Measurements from ENCODE around the gene ITGA2.

The ITGA2 gene

GRCh38 chr5:52989781-52990527, 802 bp downstream of the ITGA2 start:
- DNase-seq = peak; percentile 38 to 78

DNA sequence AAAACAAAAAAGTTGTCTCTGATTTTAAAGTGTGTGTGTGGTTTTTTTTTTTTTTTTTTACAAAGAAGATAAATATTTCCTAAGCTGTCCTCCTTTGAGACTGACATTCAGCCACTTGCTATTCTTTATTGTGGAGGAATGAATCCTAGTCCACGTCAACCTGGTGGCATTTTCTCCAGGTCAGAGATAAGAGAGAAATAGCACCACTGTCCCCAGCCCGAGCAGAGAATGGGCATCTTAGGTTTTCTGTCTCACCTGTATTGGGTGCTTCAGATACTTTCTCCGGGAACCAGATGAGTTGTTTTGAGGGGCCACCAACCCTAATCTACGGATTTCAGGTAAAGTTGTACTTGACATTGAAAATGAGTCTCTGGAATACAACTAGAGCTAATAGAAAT, 1.4 kb downstream of the ITGA2 start:
- DNase-seq = no peak

DNA sequence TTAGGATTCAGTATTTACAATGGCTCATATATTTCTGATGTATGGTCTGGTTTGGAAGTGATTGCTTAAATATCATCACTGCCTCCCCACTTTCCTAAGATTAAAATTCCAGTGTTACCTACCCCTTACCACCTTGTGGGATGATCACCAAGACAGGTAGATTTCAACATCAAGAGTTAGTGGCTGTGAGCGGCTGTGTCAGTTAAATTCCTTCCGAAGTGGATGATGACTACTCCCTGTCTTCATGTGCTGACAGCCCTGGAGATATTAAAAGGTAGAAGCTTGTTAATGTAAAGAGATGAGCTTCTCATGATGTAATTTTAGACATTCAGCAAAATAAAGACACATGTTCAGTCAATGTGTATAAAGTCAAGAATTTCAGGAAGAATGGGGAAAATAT, 4.2 kb downstream of the ITGA2 start:
- no peak for DNase-seq

DNA sequence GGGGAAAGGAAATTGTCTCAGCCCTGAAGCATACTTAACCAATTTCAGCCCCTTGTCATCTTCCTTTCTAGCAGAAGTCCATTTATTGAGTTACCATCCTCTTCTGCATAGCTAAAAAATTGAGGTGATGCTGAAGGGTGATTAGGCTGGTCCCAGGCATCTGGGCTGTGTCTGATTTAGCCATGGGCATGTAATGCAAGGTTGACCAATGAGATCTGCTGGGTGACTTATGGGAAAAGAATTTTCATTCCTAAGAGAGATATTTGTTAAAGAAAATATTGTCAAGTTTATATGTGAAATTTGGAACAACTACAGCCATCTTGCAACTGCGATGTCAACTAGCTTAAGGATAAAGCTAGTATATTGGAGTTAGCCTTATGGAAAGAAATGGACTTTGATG, 5.1 kb downstream of the ITGA2 start:
- no peak for DNase-seq

DNA sequence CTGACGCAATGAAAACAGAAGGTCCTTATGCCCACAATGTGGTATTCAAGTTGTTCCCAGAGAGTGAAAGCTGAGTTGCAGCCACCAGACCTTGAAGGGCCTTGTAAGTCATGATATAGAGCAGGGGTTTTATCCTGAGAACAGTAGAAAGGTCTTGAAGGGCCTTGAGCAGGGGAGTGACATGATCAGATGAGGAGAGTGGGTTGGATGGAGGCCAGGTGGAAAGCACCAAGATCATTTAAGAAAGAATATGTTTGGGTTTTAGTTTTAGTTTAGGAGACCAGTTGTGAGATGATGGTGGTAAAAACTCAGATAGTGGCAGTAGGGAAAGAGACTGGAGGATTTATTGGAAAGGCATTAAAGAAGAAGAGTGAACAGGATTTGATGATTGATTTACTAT, 5.9 kb downstream of the ITGA2 start:
- no peak for DNase-seq

DNA sequence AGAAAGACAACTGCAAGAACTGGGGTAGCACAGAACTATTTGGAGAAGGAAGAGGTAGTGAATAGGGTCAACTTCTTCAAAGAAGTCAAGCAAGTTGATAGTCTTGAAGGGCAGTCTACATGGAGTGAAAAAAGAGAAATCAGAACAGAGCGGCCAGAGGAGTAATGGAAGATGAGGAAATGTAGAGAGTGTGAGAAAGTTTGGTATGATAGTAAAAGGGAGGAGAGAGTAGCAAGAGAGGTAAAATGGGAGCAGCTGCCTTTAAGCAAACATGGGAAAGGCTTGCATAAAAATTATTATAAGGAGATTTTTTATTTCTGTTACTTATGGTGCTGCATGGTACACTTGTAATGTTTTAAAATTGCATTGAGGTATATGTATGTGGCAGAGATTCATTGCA, 6.8 kb downstream of the ITGA2 start:
- DNase-seq = no peak

DNA sequence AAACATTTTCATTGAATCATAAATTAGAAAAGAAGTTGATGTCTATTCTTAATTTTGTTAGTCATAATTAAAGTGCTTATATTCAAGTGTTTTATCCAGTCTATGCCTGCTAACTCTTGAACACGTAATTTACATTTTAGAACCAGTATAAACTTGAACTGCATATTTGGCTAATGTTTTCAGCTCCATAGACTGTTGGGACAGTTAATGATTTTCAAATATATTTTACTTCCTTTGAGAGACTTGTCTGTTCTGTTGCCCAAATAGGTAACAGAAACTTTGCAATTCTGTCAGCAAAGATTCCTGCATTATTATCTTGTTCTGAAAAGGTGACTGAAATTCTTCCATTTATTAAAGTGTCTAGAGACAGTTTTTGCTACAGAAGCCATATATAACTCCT, 7.8 kb downstream of the ITGA2 start:
- DNase-seq = no peak

DNA sequence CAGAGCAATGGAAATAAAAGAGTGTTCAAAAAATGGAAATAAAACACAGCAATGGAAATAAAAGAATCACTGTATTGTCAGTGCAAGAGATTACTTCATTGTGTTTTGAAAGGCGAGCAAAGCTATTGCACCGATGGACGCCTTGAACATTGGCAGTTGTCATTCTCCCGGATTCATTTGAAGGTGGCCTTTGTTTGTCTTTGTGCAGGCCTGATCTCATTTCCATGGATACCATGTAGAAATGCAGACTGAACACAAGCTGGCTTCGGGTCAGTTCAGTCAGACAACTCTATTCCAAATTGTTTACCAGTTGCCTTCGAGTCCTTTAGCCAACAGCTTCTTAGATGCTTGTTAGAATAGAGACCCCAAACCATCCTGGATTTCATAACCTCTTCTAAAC, 8.3 kb downstream of the ITGA2 start:
- peak; percentile 34 to 79 for DNase-seq

GRCh38 chr5:52998552-52999313, 9.6 kb downstream of the ITGA2 start:
- DNase-seq = no peak

DNA sequence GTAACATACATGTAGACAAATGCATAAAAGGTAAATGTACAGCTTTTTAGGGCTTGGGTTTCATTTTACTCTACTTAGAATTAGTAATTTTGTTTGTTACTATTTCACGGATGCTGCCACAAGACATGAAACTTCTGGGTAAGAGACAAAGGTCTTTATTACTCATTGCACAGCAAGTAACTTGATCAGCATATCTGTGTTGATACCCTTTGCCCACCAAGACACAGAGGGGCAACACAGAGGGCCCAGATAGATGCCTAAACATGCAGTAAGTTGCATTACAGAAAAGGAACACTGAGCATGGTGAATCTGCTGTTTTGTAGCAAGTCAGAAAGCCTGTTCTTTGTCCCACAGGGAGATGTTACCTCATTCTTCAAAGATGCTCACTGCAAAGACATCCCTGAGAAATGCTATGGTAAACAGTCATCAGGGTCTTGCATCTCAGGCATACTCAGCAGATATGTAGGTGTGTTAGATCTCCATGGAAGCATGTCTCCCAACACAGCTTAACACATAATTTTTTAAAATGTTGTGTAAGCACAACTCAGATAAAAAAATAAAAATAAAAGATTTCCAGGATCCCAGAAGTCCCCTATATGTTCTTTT, 10.3 kb downstream of the ITGA2 start:
- peak; percentile 15 to 47 for DNase-seq

GRCh38 chr5:53001541-53001940, 12.4 kb downstream of the ITGA2 start:
- no peak for DNase-seq

- no peak for DNase-seq
Observed at GRCh38 chr5:53002491-53002890, 13.3 kb downstream of the ITGA2 start.

DNA sequence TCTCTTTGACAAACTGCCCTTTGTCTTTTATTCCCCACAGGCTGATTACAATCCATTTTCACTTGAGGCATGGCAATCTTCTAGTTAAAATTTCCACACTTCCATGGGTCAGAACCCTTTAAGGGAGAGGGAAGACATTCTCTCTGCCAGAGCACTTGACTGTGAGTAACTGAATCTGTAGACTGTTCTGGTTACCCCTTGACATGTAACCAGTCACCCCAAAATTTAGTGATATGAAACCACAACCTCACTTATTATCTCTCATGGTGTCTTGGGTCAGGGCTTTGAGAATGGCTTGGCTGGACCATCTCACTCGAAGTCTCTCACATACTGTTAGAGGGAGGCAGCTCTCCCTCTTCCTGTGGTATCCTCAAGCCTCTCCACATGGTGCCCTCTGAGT, 14.0 kb downstream of the ITGA2 start:
- no peak for DNase-seq

- DNase-seq = peak in 1 of 2 experiments; percentile 60
Observed at GRCh38 chr5:53006911-53007890, 18.0 kb downstream of the ITGA2 start.

DNA sequence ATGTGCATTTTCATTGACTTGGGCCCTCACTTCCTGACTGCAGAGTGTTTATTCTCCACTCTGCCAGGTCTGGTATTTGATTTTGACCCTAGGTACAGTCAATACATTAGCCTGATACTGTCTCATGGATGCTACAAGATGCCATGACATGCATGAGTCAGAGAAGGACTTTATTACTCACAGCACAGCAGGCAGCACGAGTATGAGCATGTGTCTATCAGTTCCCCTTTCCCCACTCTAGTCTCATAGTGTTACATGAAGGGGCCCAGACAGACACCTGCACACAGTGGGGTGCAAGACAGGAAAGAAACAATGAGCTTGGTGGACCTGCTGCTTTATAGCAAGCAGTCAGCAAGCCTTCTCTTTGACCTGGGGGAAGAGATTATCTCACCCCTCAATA, 19.6 kb downstream of the ITGA2 start:
- DNase-seq = peak; percentile 40 to 70

- DNase-seq = no peak
Observed at GRCh38 chr5:53009816-53010215, 20.7 kb downstream of the ITGA2 start.

GRCh38 chr5:53010814-53011213, 21.7 kb downstream of the ITGA2 start:
- DNase-seq = no peak

DNA sequence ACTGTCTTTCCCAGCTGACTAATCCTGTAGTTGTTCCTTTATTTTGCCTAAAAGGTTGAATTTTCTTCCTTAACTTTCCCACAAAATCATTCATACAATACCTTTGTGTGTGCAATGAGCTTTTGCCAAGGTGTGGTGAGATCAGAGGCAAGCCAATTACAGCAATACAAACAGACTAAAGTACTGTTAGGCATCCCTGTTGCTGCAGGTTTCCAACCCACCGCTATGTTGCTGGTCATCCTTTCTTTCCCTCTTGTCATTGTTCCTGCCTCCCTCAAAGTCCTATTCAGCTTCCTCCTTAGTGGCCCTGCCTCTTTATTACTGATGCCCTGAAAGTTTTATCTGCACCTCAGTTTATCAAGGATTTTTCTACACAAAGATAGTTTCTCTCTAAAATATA, 22.1 kb downstream of the ITGA2 start:
- DNase-seq = no peak

- no peak for DNase-seq
Observed at GRCh38 chr5:53013857-53014256, 24.7 kb downstream of the ITGA2 start.

DNA sequence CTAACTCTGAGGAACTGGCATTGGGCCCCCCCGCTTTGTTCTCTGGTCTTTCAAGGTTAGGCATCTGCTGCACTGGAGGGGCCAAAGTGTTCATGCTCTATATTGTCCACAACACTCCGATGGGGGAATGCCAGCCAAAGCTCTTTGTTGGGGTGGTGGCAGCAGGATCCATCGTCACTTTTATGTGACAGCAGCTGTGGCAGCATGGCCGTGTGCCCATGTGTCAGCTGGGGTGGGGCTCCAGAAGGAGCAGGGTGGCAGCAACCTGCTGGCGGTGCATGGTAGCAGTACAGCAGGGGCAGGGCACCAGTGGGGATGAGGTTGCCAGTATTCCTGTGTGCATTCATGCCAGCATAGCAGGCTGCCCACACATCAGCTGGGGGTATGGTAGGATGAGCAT, 28.2 kb downstream of the ITGA2 start:
- no peak for DNase-seq

- DNase-seq = no peak
Observed at GRCh38 chr5:53017794-53018391, 28.7 kb downstream of the ITGA2 start.

DNA sequence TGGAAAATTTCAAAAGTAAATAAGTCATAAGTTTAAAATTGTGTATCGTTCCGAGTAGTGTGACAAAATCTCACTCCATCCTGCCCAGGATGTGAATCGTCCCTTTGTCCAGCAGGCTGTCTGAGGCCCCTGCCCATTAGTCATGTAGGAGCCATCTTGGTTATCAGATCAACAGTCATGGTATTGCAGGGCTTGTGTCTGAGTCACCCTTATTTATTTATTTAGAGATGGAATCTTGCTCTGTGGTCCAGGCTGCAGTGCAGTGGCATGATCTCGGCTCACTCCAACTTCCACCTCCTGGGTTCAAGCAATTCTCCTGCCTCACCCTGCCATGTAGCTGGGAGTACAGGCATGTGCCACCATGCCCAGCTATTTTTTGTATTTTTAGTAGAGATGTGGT, 30.2 kb downstream of the ITGA2 start:
- peak; percentile 42 to 81 for DNase-seq
